DMS114 treated with DMSO at 0.1 percent for 48 hours (cell line): ENCODE data around the gene MPC1.

Experiments
- DNase-seq: peaks from one replicate; lab custom pipeline; 2025; ENCODE audit not compliant: unreplicated experiment; lab: John Stamatoyannopoulos, UW

Gene MPC1

DNA sequence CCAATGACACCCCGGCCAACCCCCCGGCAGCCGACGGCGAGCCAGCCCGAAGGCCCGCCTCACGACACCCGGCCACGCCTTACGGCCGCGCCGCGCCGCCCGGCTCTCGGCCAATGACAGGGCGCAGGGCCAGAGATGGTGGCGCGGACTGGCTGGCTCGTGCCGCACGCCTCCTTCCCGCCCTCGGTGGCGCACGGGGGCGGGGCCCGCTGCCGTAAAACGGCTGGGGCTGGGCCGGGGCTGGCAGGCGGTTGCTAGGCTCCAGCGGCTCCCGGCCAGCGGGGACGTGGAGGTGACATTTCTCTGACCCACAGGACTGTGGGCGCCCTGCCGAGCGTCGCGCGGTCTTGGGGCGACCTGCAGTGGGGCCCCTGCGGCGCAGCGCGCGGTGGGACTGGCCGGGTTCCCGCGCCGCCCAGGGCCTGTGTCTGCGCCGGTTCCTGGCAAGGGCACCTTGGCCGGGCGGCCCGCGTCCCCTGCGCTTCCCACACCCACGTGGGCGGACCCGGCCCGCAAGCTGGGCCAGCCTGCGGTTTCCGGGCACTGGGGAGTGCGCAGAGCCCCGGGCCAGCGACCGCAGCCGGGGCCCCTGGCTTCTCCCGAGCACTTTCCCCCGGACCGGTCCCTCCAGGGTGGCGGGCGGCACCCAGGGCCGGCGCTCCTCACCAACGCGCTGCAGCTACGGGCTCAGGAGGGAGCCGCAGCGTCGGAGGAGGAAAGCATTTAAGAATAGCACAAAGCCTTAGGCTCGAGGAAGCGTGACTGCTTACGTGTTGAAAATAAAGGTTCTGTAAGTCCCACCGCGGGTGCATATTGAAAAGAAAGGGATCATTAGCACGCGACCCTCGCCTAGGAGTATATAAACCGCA is at the start of gene MPC1:
Gene MPC1 (minus strand): TSS at position 8 of the 869 bp plus-strand sequence. CDS start 64 bp downstream, outside the sequence.
- DNase-seq: peak; percentile 78

DNA sequence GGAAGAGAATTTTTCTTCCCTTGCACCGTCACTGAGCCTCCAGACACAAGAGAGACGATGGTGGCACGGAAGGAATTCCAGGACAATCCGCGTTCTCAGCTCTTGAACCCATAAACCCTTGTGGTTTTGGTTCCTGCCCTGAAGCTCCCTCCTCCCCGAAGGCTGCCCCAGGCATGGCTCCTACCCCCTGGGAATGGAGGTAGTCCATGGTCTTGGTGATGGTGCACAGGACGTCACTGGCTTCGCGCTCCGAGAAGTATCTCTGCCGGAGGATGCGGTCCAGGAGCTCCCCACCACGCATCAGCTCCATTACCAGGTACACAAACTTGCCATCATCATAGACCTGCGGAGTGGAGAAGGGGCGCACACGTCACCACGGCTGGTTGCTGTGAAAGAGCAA is 47.5 kb upstream of the MPC1 start:
- no peak for DNase-seq

DNA sequence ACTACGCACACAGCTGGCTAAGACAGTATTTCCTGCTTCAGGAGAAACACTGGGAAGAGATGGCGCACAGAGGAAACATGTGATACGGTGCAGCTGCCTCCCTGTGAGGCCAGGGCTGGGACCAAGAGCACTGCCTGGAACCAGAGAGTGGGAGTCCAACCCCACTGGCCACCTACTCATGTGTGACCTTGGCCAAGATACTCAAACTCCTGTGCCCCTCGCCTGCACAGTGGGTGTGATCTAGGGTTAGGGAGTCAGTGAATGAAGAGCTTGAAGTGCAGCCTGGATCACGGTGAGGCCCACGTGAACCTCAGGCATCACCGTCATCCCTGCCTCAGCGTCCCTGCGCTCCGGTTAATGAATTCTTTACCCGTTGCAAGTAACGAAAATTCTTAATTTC is 41.7 kb upstream of the MPC1 start:
- no peak for DNase-seq

DNA sequence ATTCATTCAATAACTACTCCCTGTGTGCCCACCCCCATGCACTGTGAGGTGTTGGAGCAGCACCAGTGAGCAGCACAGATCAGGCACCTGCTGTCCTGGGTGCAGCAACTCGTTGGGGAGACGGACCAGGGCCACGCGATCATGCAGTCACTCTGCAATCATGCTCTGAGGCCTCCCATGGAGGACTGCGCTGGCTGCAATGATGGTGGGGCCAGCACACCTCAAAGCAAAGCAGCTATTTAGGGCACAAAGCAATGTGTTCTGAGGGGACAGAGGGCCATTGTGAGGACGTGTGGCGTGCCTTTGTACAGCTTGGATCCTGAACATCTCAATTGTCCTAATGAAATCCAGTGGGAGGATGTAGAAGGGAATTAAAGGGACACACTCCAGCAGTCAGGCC is 41.0 kb upstream of the MPC1 start:
- no peak for DNase-seq

DNA sequence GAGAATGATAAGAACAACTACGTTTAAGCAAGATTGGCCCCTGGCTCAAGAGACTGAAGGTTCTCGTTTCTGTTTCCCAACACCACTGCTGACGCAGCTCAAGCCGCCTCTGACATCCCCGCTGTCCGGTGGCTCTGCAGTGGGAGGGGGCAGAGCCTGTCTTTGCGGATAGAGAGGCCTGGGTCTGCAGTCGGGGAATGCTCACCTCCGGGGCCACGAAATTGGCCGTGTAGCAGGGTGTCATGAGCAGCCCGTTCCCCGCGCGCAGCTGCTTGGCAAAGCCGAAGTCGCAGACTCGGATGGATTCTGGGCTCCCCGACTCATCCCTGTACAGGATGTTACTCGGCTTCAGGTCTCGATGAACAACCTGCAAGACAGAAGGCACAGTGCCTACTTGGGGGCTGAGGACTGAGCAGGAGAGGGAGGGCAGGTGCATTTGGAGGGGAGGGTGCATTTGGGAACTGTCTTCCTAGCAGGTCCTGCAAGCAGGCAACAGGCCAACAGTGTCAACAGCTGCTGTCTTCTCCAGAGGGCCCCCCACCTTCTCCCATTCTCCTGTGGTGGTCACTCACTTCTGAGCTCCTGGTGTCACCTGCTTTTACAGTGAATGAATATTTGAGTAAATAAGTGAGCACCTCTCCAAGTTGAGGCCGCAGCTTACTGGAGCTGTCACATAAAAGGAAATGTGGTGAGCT is 40.5 kb upstream of the MPC1 start:
- DNase-seq: no peak

DNA sequence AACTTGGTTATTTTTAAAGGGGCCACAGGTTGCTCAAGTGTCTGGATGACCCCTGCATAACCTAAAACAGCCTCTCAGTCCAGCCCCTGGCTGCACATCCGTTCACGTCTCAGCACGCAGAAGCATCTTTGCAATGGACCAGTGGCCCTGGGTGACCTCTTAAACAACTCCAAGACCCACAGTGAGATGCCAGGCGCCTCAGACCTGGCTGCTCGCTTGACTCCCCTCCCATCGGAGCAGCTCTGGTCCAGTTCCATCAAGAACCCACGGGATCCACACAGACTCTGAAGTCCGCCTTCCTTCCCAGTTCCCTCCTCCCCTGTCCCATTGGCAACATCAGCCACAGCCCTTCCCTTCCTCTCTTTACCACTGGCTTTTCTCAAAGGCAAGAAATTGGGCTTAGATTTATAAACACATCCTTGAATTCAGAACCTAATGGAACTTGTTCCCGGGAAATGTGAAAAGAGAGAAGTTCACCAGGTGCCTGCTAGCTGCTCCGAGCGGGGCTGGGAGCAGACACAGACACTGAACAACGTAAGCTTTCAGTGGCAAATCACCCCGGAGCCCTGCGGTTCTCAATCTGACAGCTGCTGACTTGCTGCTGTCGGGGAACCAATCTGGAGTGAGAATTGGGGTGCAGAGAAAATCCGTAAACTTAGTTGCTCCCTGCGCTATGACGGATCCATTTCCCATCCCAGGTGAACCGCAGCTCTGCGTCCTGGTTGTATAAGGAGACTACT is 39.6 kb upstream of the MPC1 start:
- DNase-seq: no peak

DNA sequence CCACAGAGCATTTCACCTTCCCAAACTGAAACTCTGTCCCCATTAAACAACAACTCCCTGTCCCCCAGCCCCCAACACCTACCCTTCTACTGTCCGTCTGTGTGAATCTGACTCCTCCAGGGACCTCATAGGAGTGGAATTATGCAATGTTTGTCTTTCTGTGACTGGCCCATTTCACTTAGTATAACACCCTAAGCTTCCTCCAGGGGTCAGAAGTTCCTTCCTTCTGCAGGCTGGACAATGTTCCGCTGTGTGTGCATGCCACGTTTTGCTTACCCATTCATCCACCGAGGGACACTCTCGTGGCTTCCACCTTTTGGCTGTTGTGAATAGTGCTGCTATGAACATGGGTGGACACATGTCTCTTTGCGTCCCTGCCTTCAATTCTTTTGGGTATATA is 37.6 kb upstream of the MPC1 start:
- DNase-seq: no peak

DNA sequence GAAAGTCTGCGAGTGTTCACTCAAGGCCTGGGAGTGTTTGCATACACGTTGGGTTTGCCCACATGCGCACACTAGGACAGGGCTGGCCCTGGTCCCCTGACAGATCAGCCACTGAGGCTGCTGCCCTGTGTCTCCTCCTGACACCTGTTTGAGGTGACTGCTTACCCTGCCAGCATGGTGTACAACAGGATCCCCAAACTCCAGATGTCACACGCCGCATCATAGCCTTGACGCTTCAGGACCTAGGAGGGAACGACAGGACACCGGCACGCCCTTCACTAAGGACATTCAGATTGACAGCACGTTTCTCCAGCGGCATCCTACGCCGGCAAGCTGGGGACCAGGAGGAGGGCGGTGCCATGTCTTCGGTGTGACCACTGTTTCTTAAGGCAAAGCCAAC is 37.0 kb upstream of the MPC1 start:
- no peak for DNase-seq

DNA sequence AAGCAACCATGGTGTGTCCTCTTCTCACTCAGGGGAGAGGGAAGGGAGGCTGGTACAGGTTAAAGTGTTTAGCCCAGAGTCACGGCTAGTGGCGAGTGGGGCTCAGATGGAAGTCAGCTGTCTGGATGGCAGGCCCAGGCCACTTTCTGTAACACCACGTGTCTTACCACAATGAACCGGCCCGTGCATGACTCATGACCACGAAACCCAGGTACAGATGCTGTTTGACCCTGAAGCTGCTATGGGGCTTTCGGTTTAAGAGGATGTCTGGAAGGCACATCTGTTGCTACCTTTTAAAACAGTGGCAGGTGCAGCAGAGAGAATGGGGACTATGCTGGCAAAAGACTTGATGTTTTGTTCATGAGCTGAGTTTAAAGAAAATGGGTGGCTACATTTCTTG is 36.5 kb upstream of the MPC1 start:
- DNase-seq: no peak

DNA sequence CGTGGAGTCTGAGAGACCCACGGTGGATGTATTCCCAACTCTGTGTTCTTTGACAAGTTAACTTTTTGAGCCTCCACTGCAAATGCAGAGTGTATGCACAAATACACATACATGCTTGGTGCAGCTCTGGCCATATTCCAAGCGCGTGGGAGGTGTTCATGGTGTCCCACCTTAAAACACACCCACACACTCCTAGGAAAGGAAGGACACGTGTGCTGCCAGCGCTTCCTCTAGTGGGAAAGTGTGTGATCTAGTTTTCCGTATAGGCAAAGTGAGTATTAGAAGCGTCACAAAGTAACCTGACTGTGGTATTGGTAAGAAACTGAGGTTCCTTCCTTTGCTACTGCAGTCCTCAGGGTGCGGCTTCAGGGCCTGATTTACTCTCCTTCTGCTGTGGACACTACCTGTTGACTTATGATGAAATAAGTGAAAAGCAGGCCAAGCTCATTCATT is 36.0 kb upstream of the MPC1 start:
- DNase-seq: no peak

DNA sequence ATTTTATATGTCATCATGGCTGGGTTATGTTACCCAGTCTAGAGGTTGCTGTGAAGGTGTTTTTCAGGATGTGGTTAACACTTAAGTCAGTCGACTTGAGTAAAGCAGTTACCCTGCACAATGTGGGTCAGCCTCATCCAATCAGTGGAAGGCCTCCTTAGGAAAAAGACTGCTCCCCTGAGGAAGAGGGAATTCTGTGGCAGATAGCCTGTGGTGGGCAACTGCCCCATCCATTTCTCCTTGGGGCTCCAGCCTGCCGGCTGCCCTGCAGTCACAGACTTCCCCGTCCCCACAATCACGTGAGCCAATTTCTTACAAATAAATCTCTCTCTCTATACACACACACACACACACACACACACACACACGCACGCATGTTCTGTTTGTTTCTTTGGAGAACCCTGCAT is 34.5 kb upstream of the MPC1 start:
- no peak for DNase-seq

DNA sequence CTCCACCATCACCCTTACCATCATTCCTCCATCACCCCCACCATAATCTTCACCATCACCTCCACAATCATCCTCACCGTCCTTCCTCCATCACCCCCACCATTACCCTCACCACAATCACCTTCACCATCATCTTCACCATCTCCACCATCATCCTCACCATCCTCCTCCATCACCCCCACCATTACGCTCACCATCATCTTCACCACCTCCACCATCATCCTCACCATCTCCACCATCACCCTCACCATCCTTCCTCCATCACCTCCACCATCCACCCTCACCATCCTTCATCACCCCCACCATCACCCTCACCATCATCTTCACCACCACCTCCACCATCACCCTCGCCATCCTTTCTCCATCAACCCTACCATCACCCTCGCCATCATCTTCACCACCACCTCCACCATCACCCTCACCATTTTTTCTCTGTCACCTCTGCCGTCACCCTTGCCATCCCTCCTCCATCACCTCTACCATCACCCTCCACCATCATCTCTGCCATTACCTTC is 33.1 kb upstream of the MPC1 start:
- DNase-seq: no peak

DNA sequence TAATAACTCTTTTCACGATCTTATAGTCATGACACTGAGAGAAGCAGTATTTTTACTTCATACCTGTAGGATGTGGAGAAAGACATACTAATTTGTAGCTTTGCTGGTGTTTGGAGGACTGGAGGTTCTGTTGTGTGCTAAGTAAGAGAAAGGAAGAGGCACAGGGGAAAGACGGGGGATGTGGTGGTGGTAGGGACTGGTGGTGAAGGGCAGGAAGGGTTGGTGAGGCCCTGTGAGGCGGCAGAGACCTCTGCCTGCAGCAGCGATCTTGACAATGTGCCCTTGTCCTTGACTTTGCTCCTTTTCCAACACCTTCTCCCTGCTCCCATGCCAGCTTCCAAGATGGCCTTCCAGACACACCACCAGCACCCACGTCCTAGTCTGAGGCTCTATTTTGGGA is 32.6 kb upstream of the MPC1 start:
- DNase-seq: no peak

DNA sequence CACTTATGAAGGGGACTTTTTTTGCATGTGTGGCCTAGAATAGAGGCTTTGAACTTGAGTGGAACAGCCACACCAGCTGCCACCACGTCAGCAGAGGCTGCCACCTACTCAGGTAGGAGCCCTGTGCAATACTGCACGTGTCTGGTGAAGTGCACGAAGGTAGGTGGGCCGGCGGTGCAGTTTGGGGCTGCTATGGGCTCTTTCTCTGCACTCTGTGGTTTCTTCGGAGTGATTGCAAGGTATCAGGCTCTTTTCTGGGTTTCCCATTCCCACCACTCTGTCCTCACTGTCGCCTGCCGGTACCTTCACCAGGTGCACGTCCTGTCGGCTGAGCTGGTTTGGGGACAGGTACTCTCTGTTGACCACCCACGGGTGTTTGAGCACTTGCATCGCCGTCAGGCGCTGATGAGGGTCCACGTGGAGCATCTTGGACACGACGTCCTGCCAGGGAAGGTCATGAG is 30.8 kb upstream of the MPC1 start:
- DNase-seq: no peak

DNA sequence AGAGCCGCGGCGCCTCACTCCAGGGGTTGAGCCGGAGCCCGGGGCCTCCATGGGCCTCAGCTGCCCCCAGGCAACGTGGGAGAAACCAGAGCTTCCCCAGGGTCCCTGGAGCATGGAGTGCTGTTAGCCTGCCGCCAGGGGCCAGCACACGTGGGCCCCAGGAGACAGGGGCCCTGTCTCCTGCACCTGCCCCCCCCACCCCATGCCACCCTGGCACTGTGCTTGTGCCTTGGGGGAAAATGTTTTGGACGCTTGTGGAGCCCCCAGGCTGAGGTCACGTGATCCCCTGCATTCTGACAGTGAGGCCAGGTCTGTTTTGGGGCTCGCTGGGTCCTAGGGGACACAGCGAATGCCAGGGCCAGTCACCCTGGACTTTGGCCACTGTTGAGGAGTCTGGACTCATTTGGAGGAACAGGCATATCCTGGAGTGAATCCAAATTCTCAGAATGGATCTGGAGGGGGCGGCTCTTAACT is 30.2 kb upstream of the MPC1 start:
- DNase-seq: no peak

DNA sequence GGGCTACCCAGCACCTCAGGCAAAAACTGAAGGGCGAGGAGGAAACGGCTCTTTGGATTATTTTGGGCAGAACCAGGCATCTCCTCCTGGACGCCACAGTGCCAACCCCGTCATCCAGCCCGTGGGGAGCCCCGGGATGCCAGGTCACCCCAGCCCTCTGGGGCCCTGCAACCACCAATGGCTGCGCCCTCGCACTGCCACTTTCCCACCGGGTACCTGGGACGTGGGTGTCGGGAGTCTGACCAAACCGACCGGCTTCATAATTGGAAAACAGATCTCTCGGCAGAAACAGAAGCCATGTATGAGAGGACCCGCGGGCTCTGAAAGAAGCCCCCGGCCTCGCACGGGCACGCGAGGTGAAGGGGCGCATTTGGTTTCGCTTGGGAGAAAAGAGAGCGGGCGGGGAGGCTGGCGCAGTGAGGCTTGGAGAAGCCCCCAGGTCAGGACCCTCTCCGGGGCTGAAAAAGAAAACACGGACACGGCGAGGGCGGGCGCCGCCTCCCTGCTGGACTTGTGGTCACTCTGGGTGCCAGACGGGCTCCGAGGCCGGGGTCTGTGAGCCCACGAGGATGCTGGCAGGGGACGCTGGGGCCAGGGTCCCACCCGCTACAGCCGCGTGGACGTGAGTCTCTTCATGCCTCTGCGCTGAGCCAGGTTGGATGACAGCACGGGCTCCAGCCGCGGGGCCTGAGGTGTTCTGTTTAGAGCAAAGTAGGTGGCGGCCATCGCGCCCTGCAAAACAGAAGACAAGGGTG is 29.6 kb upstream of the MPC1 start:
- no peak for DNase-seq

DNA sequence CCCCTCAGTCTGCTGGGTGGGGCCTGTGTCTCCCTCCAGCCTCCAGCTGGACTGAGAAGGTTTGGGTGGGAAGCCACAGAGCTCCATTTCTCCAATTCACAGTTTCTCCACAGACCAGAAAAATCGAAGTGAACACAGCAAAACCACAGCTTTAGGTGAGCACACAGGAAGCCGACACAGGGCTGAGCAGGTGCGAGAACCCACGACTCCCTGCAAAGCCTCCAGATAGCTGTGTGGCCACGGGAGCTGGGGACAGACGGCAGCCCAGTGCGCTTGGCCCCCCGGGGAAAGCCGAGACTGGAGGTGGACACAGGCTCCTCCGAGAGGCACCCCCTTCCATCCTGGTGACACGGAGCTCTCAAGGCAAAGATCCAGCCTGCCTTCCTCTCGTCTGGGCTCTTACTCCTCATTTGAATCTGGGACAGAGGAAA is 29.0 kb upstream of the MPC1 start:
- no peak for DNase-seq

DNA sequence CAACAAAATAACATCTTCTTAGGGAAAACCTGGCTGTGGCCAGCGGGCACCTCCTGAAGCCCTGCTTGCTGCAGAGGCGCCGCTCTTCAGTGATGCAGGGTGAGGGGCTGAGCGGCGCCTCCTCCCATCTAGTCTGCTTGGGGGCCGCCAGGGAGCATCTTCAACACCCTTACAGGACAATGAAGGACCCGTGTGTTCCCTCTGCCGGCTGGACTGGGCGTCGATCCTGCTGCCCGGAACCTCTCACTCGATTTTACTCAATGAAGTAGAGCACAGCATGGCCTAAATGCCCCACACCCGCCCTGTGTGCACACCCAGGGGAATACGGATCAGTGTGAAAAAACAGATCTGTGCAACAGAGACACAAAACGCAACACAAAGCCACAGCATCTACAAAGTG is 28.5 kb upstream of the MPC1 start:
- no peak for DNase-seq

DNA sequence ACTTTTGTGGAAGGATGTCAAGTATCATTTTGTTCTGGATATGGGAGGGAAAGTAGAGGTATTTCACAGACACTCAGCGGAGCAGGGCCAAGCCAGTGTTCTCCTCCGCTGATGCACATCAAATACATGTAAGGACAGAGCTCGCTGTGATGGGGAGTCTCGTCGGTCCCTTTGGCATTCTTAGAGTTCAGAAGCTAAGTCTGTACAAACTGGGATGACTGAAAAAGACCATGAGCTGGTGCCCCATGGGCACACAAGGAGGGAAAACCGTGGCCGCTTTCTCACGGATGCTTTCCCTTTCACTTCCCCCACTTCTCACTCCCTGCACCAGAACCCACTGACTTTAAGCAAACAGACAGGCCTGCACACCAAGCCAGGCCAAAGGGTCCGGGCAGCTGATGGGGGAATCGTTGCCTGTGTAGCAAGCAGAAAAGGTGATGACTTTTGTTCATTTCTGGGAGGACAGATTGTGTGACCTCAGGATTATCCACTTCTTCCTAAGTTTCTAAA is 27.7 kb upstream of the MPC1 start:
- DNase-seq: no peak
